Peyer's patch (tissue), 4 donors: ENCODE data around the gene STXBP1.

ENCODE experiments used
- CTCF ChIP-seq, 6 experiments: fragments of 450-650 bp in 4 of 6; fragments of 200-600 bp in 2 of 6; sonication (generic) in 1 of 6; IDR thresholded peaks; one replicate each; pipeline ENCODE4 v1.5.1; 2017 to 2019; ENCODE audit warnings: antibody characterized with exemption in 6 of 6, mild to moderate bottlenecking in 3 of 6, moderate library complexity in 1 of 6
- POLR2A ChIP-seq, 2 donors: fragments of 450-650 bp; IDR thresholded peaks; one replicate each; pipeline ENCODE4 v1.5.1; 2017; ENCODE audit warnings: antibody characterized with exemption in 2 of 2, mild to moderate bottlenecking in 2 of 2, moderate library complexity in 2 of 2

GRCh38 chr9:127716412-127716811, 104.3 kb downstream of the STXBP1 start:
- TF ChIP-seq CTCF (IDR thresholded peaks at IDR 0.05): no peak
- TF ChIP-seq POLR2A (IDR thresholded peaks at IDR 0.05): no peak
